NCI-H1105 (cell line): ENCODE results near the gene SLC44A3.
"Not testable (repeated sequence)": the region's sequence is repeated elsewhere in the genome, so short reads cannot be mapped to it uniquely, and the experiment has no call there.

Source experiments
- DNase-seq: peaks from one replicate; lab custom pipeline; 2025; lab: John Stamatoyannopoulos, UW

Gene SLC44A3

GRCh38 chr1:94836891-94837290 is 16.7 kb downstream of the SLC44A3 start:
- no peak for DNase-seq

- DNase-seq = not testable (repeated sequence)
Measured at GRCh38 chr1:94840381-94840780, 20.2 kb downstream of the SLC44A3 start.

GRCh38 chr1:94840808-94841207 is 20.7 kb downstream of the SLC44A3 start:
- DNase-seq = no peak

- DNase-seq = no peak
Measured at GRCh38 chr1:94843430-94843829, 23.3 kb downstream of the SLC44A3 start.

- DNase-seq = no peak
Measured at GRCh38 chr1:94843846-94844245, 23.7 kb downstream of the SLC44A3 start.

GRCh38 chr1:94846308-94846707 is 26.2 kb downstream of the SLC44A3 start:
- DNase-seq = no peak

- no peak for DNase-seq
Measured at GRCh38 chr1:94851571-94851970, 31.4 kb downstream of the SLC44A3 start.

- DNase-seq = no peak
Measured at GRCh38 chr1:94852788-94853187, 32.6 kb downstream of the SLC44A3 start.

- peak; percentile 78 for DNase-seq
Measured at GRCh38 chr1:94854458-94855306, 34.5 kb downstream of the SLC44A3 start.

GRCh38 chr1:94855307-94855700 is 35.1 kb downstream of the SLC44A3 start:
- no peak for DNase-seq

GRCh38 chr1:94856004-94856403 is 35.8 kb downstream of the SLC44A3 start:
- DNase-seq = no peak

GRCh38 chr1:94856868-94857267 is 36.7 kb downstream of the SLC44A3 start:
- no peak for DNase-seq

- DNase-seq = no peak
Measured at GRCh38 chr1:94858276-94858675, 38.1 kb downstream of the SLC44A3 start.

GRCh38 chr1:94859174-94859573 is 39.0 kb downstream of the SLC44A3 start:
- no peak for DNase-seq

GRCh38 chr1:94862718-94863117 is 42.6 kb downstream of the SLC44A3 start:
- DNase-seq = no peak

GRCh38 chr1:94863297-94863911 is 43.2 kb downstream of the SLC44A3 start:
- no peak for DNase-seq

GRCh38 chr1:94863919-94864318 is 43.8 kb downstream of the SLC44A3 start:
- DNase-seq = no peak

- DNase-seq = no peak
Measured at GRCh38 chr1:94864821-94865220, 44.7 kb downstream of the SLC44A3 start.

- DNase-seq = no peak
Measured at GRCh38 chr1:94865360-94865759, 45.2 kb downstream of the SLC44A3 start.

GRCh38 chr1:94866164-94866807 is 46.1 kb downstream of the SLC44A3 start:
- DNase-seq = no peak

GRCh38 chr1:94871031-94871430 is 50.9 kb downstream of the SLC44A3 start:
- DNase-seq = no peak

GRCh38 chr1:94872771-94873495 is 52.8 kb downstream of the SLC44A3 start:
- DNase-seq = no peak
